Pancreas (tissue), 10 donors: Measurements from ENCODE around the gene PTPRU. TPM values are rescaled to one million over a fixed set of nuclear protein-coding genes. Genes with fewer than 3 reads are reported as not detected.

Experiments
- ATAC-seq, 4 donors: fragments of 200-7000 bp; cut with Tn5 transposase; one replicate each; pipeline versions ENCODE4 v1.8.0 to v1.9.1; 2020; ENCODE audit warnings: mild to moderate bottlenecking in 4 of 4, moderate library complexity in 4 of 4
- DNase-seq, 6 donors: peaks; one replicate each; pipeline ENCODE4 v3.0.0-alpha.2; 2020
- FAIRE-seq: peaks from 2 replicates; lab custom pipeline; 2012; peaks lifted over from hg19 to GRCh38; lab: Jason Lieb, UNC
- H3K27ac ChIP-seq, 4 donors: fragments of 200-600 bp; sonication (generic); 1 replicate in 3 of 4; 2 replicates in 1 of 4; pipeline versions ENCODE4 v1.5.0 to v1.8.0; 2020
- H3K27me3 ChIP-seq, 4 donors: fragments of 200-600 bp; one replicate each; pipeline ENCODE4 v1.8.0; 2021
- H3K36me3 ChIP-seq, 3 donors: fragments of 200-600 bp; sonication (generic) in 1 of 3; one replicate each; pipeline versions ENCODE4 v1.5.0 to v1.8.0; 2020 to 2021
- H3K4me1 ChIP-seq, 3 donors: fragments of 200-600 bp; one replicate each; pipeline ENCODE4 v1.8.0; 2021
- H3K4me3 ChIP-seq, 4 donors: fragments of 200-600 bp; sonication (generic) in 2 of 4; one replicate each; pipeline versions ENCODE4 v1.5.0 to v1.8.0; 2020 to 2021
- H3K9me3 ChIP-seq, 4 donors: fragments of 200-600 bp; one replicate each; pipeline ENCODE4 v1.8.0; 2021
- WGBS, 2 donors: extraction: QIAGEN DNeasy Blood & Tissue Kit; methylation state at CpG; one replicate each; pipeline ENCODE4 v1.1.7; 2013; 5-methylcytosine and 5-hydroxymethylcytosine counted together
- intact Hi-C, 3 donors: fragments of 100-400 bp; cut with DNase I; formaldehyde crosslinking; loops; one replicate each; pipeline versions ENCODE4 v1.11.1 to v1.14.2; 2022
- polyA plus RNA-seq, 2 donors: library from polyadenylated mRNA; stranded (reverse); fragments of 200-250 nt; gene quantifications; one replicate each; pipeline ENCODE4 v1.2.3, GENCODE V29; 2013
- total RNA-seq, 6 donors: library from RNA; stranded (reverse); fragmentation: NEBNext Ultra II Directional in 4 of 6; extraction: Animal tissue kit (Norgen Biotek cat#: 25700) in 4 of 6; gene quantifications; one replicate each; pipeline versions ENCODE4 v1.2.1 to v1.2.4, GENCODE V29; 2021 to 2023
- TF ChIP-seq, protein P1 (sequence below), 4 donors: fragments of 200-600 bp; sonication (generic) in 3 of 4; IDR thresholded peaks; one replicate each; pipeline versions ENCODE4 v1.5.0 to v1.8.0; 2021; ENCODE audit warnings: antibody characterized with exemption in 4 of 4
- donor health status: healthy with polysubstance abuse.
- donor health status: DM: no; HTN: no; CAD: no; lungs with moderate emphysema.
- donor health status: DM: no; HTN: no; CAD: no.
- donor health status: control.
- donor health status: control.
- donor health status: Bipolar disorder and iron deficiency.
- donor health status: DM: yes; HTN: yes; CAD: no.
- donor health status: DM: no; HTN: no; CAD: no.
- donor health status: DM: no; HTN: no; CAD: no.
- donor health status: DM: yes; HTN: yes; CAD: no.

Gene PTPRU
- total and polyA plus RNA-seq, 8 donors = 12.3 to 20.9 (median 15.2) TPM

GRCh38 chr1:29326123-29326522 is 89.8 kb downstream of the PTPRU start:
- Histone ChIP-seq H3K36me3 (no peaks in the 10 kb centered on the region), H3K4me1 (no peaks in the 10 kb centered on the region), H3K27ac (no peak overlapping the region), H3K9me3 (no peaks in the 10 kb centered on the region), H3K4me3 (no peak overlapping the region), H3K27me3 (no peaks in the 10 kb centered on the region)
- ATAC-seq = no peak
- no peak for DNase-seq
- 96 to 100% methylated on average over 2 of the region's 2 CpGs for WGBS, 2 donors
- TF ChIP-seq, protein P1, sequence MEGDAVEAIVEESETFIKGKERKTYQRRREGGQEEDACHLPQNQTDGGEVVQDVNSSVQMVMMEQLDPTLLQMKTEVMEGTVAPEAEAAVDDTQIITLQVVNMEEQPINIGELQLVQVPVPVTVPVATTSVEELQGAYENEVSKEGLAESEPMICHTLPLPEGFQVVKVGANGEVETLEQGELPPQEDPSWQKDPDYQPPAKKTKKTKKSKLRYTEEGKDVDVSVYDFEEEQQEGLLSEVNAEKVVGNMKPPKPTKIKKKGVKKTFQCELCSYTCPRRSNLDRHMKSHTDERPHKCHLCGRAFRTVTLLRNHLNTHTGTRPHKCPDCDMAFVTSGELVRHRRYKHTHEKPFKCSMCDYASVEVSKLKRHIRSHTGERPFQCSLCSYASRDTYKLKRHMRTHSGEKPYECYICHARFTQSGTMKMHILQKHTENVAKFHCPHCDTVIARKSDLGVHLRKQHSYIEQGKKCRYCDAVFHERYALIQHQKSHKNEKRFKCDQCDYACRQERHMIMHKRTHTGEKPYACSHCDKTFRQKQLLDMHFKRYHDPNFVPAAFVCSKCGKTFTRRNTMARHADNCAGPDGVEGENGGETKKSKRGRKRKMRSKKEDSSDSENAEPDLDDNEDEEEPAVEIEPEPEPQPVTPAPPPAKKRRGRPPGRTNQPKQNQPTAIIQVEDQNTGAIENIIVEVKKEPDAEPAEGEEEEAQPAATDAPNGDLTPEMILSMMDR (IDR thresholded peaks at IDR 0.05) = no peak
- FAIRE-seq = no peak
- intact Hi-C loops = no loop called here

- WGBS, 2 donors = 96 to 97% methylated on average over 9 of the region's 9 CpGs
- FAIRE-seq (no peak), ATAC-seq (no peak), DNase-seq (no peak)
- TF ChIP-seq, protein P1 (IDR thresholded peaks at IDR 0.05) = no peak
- Histone ChIP-seq H3K4me1 (no peaks in the 10 kb centered on the region), H3K27ac (no peak overlapping the region), H3K9me3 (no peaks in the 10 kb centered on the region), H3K36me3 (no peaks in the 10 kb centered on the region), H3K27me3 (no peaks in the 10 kb centered on the region), H3K4me3 (no peak overlapping the region)
- intact Hi-C loops = no loop called here
These were observed 91.1 kb downstream of the PTPRU start for GRCh38 chr1:29327223-29327935.

DNA sequence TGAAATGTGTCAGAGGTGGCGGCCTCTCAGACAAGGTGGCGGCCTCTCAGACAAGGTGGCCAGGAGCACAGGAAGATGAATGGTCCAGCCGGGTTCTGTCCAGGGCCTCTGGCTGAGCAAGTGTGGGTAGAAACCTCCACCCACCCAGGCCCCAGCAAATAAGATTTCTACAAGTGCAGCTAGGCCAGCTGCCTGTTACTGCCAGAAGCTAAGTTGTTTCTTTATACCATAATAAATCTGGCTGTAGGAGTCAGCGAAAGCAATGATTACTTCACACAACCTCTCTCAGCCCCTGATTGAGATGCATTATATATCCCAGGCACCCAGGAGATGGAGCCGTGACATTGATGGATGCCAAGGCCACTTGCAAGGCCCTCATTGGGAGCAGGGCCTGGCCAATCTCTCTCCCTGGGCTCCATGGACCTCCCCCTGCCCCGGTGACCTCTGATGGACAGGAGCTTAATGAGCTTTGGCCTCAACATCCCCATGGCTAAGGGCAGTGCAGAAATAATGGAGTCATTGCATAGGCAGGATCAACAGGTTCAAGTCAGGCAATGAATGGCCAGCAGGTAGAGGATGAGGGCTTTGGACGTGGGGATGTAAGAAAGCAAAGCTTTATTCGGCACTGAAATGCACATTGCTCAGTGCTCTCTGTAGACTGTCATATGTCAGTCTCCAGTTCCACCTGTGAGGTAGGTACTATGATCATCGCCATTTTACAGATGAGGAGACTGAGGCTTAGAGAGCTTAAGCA is 92.9 kb downstream of the PTPRU start:
- ATAC-seq = no peak
- no peaks in the 10 kb centered on the region for H3K4me1 ChIP-seq
- no peaks in the 10 kb centered on the region for H3K9me3 ChIP-seq
- no peaks in the 10 kb centered on the region for H3K36me3 ChIP-seq
- no peaks in the 10 kb centered on the region for H3K27me3 ChIP-seq
- WGBS, 2 donors = 94 to 96% methylated on average over 9 of the region's 9 CpGs
- intact Hi-C loops = no loop called here
- H3K27ac ChIP-seq = no peak overlapping the region
- FAIRE-seq = no peak
- H3K4me3 ChIP-seq = no peak overlapping the region
- DNase-seq = no peak
- TF ChIP-seq, protein P1 (IDR thresholded peaks at IDR 0.05) = no peak

GRCh38 chr1:29330089-29330488 is 93.8 kb downstream of the PTPRU start:
- Histone ChIP-seq H3K4me1 (no peaks in the 10 kb centered on the region), H3K9me3 (no peaks in the 10 kb centered on the region), H3K4me3 (no peak overlapping the region), H3K27ac (no peak overlapping the region), H3K27me3 (no peaks in the 10 kb centered on the region), H3K36me3 (no peaks in the 10 kb centered on the region)
- WGBS, 2 donors = 67 to 69% methylated on average over 2 of the region's 2 CpGs
- TF ChIP-seq, protein P1 (IDR thresholded peaks at IDR 0.05) = no peak
- DNase-seq (no peak), ATAC-seq (no peak), FAIRE-seq (no peak)
- intact Hi-C loops = no loop called here

GRCh38 chr1:29330856-29331255 is 94.5 kb downstream of the PTPRU start:
- TF ChIP-seq, protein P1 (IDR thresholded peaks at IDR 0.05) = no peak
- intact Hi-C loops = no loop called here
- WGBS, 2 donors = 87% methylated on average over 7 of the region's 7 CpGs
- FAIRE-seq (no peak), ATAC-seq (no peak), DNase-seq (no peak)
- Histone ChIP-seq H3K27ac (no peak overlapping the region), H3K27me3 (no peaks in the 10 kb centered on the region), H3K4me1 (no peaks in the 10 kb centered on the region), H3K4me3 (no peak overlapping the region), H3K36me3 (no peaks in the 10 kb centered on the region), H3K9me3 (no peaks in the 10 kb centered on the region)
